NCI-H345 treated with DMSO at 0.1 percent for 48 hours (cell line): ENCODE measurements around the gene C3orf20.
"Not testable (repeated sequence)": the region's sequence is repeated elsewhere in the genome, so short reads cannot be mapped to it uniquely, and the experiment has no call there.

ENCODE experiments used
- DNase-seq: peaks from one replicate; lab custom pipeline; 2025; ENCODE audit not compliant: unreplicated experiment; lab: John Stamatoyannopoulos, UW

The C3orf20 gene

GRCh38 chr3:14793858-14794234 is 118.9 kb downstream of the C3orf20 start:
- no peak for DNase-seq

- no peak for DNase-seq
Measured at GRCh38 chr3:14794435-14794834, 119.5 kb downstream of the C3orf20 start.

- DNase-seq: no peak
Measured at GRCh38 chr3:14795996-14796395, 121.1 kb downstream of the C3orf20 start.

GRCh38 chr3:14796403-14797077 is 121.6 kb downstream of the C3orf20 start:
- no peak for DNase-seq

GRCh38 chr3:14797731-14798130 is 122.8 kb downstream of the C3orf20 start:
- DNase-seq: no peak

- no peak for DNase-seq
Measured at GRCh38 chr3:14798231-14798630, 123.3 kb downstream of the C3orf20 start.

GRCh38 chr3:14799146-14799545 is 124.2 kb downstream of the C3orf20 start:
- DNase-seq: no peak

GRCh38 chr3:14801031-14801430 is 126.1 kb downstream of the C3orf20 start:
- no peak for DNase-seq

- DNase-seq: no peak
Measured at GRCh38 chr3:14801668-14802380, 126.9 kb downstream of the C3orf20 start.

- DNase-seq: no peak
Measured at GRCh38 chr3:14802381-14802731, 127.4 kb downstream of the C3orf20 start.

- no peak for DNase-seq
Measured at GRCh38 chr3:14803101-14803980, 128.4 kb downstream of the C3orf20 start.

- DNase-seq: no peak
Measured at GRCh38 chr3:14803981-14804834, 129.3 kb downstream of the C3orf20 start.

GRCh38 chr3:14804835-14805780 is 130.2 kb downstream of the C3orf20 start:
- no peak for DNase-seq

- no peak for DNase-seq
Measured at GRCh38 chr3:14805961-14806537, 131.1 kb downstream of the C3orf20 start.

GRCh38 chr3:14806641-14807263 is 131.8 kb downstream of the C3orf20 start:
- no peak for DNase-seq

- no peak for DNase-seq
Measured at GRCh38 chr3:14808025-14808424, 133.1 kb downstream of the C3orf20 start.

GRCh38 chr3:14808502-14809266 is 133.7 kb downstream of the C3orf20 start:
- no peak for DNase-seq

- not testable (repeated sequence) for DNase-seq
Measured at GRCh38 chr3:14809611-14810010, 134.7 kb downstream of the C3orf20 start.
